IPS DF 19.7 (cell line): ENCODE data around the gene HLA-F.

Source experiments
- DNase-seq: peaks from one replicate; pipeline ENCODE4 v3.0.0-alpha.2; 2013; ENCODE audit warnings: low read depth, low spot score

HLA-F gene

GRCh38 chr6:29723262-29723665 lies at the start of gene HLA-F:
Gene HLA-F (plus strand): TSS chr6:29723434. CDS start chr6:29723464, 30 bp downstream.
- DNase-seq, result no peak

GRCh38 chr6:29674008-29674407 lies 49.2 kb upstream of the HLA-F start:
- no peak for DNase-seq

- no peak for DNase-seq
Observed at GRCh38 chr6:29675561-29675960, 47.7 kb upstream of the HLA-F start.

GRCh38 chr6:29676981-29677601 lies 46.1 kb upstream of the HLA-F start:
- no peak for DNase-seq

- no peak for DNase-seq
Observed at GRCh38 chr6:29678114-29678513, 45.1 kb upstream of the HLA-F start.

- no peak for DNase-seq
Observed at GRCh38 chr6:29679962-29680361, 43.3 kb upstream of the HLA-F start.

GRCh38 chr6:29680416-29680815 lies 42.8 kb upstream of the HLA-F start:
- no peak for DNase-seq

GRCh38 chr6:29680904-29681303 lies 42.3 kb upstream of the HLA-F start, which contains the start of gene ZFP57:
Gene ZFP57 (minus strand): TSS chr6:29681152. CDS start chr6:29677003, 4,149 bp downstream.
- no peak for DNase-seq

- DNase-seq, result no peak
Observed at GRCh38 chr6:29681811-29682210, 41.4 kb upstream of the HLA-F start.

- no peak for DNase-seq
Observed at GRCh38 chr6:29685718-29686326, 37.4 kb upstream of the HLA-F start.

- no peak for DNase-seq
Observed at GRCh38 chr6:29694637-29695036, 28.6 kb upstream of the HLA-F start.

- no peak for DNase-seq
Observed at GRCh38 chr6:29696147-29697125, 26.8 kb upstream of the HLA-F start.

GRCh38 chr6:29702519-29703103 lies 20.6 kb upstream of the HLA-F start:
- no peak for DNase-seq

- no peak for DNase-seq
Observed at GRCh38 chr6:29705389-29706231, 17.6 kb upstream of the HLA-F start.

- no peak for DNase-seq
Observed at GRCh38 chr6:29708432-29709179, 14.6 kb upstream of the HLA-F start.

GRCh38 chr6:29709188-29709587 lies 14.0 kb upstream of the HLA-F start:
- no peak for DNase-seq

- DNase-seq, result no peak
Observed at GRCh38 chr6:29710281-29710941, 12.8 kb upstream of the HLA-F start.

- no peak for DNase-seq
Observed at GRCh38 chr6:29720863-29721262, 2.4 kb upstream of the HLA-F start.

GRCh38 chr6:29723666-29724588 lies 693 bp downstream of the HLA-F start:
- DNase-seq, result no peak
